MCF 10A (cell line): ENCODE data around the gene SNX30. TPM values are rescaled to one million over a fixed set of nuclear protein-coding genes. Genes with fewer than 3 reads are reported as not detected.
"Not testable (repeated sequence)": the region's sequence is repeated elsewhere in the genome, so short reads cannot be mapped to it uniquely, and the experiment has no call there.

Experiments
- BruUV-seq: library from RNA; stranded (reverse); fragments of 400-500 nt; replicated peaks from 2 replicates; lab custom pipeline; 2021; lab: Mats Ljungman, UMichigan
- CTCF ChIA-PET: fragments of 300-600 bp; sonication (Branson Sonifier 250); formaldehyde crosslinking; extraction: SDS; loops from one replicate; lab custom pipeline; 2021; ENCODE audit warnings: antibody characterized with exemption, inconsistent platforms; lab: Yijun Ruan, JAX
- POLR2A ChIA-PET: fragments of 300-600, 350-650 bp; sonication (Branson Sonifier 250); formaldehyde crosslinking; extraction: SDS; loops from one replicate; lab custom pipeline; 2020; ENCODE audit warnings: antibody characterized with exemption, inconsistent platforms; lab: Yijun Ruan, JAX
- DNase-seq: peaks from one replicate; pipeline ENCODE4 v3.0.0-alpha.2; 2018; ENCODE audit not compliant: unreplicated experiment
- H3K27ac Mint-ChIP-seq: one replicate; pipeline ENCODE4 v1.8.0; 2022; ENCODE audit warnings: mild to moderate bottlenecking, low read depth, mixed read lengths; ENCODE audit not compliant: unreplicated experiment
- H3K27me3 Mint-ChIP-seq: one replicate; pipeline ENCODE4 v1.8.0; 2022; ENCODE audit warnings: mixed read lengths; ENCODE audit not compliant: insufficient read depth, unreplicated experiment
- H3K36me3 Mint-ChIP-seq: one replicate; pipeline ENCODE4 v1.8.0; 2022; ENCODE audit warnings: mild to moderate bottlenecking, moderate library complexity, mixed read lengths; ENCODE audit not compliant: insufficient read depth, unreplicated experiment
- H3K4me1 Mint-ChIP-seq: one replicate; pipeline ENCODE4 v1.8.0; 2022; ENCODE audit warnings: mixed read lengths; ENCODE audit not compliant: insufficient read depth, unreplicated experiment
- H3K4me3 Mint-ChIP-seq: one replicate; pipeline ENCODE4 v1.8.0; 2022; ENCODE audit warnings: mild to moderate bottlenecking, moderate library complexity, mixed read lengths; ENCODE audit not compliant: unreplicated experiment
- H3K9me3 Mint-ChIP-seq: one replicate; pipeline ENCODE4 v1.8.0; 2022; ENCODE audit warnings: mixed read lengths; ENCODE audit not compliant: unreplicated experiment
- CTCF ChIP-seq: fragments of 200-600 bp; IDR thresholded peaks from one replicate; pipeline ENCODE4 v1.8.0; 2022; ENCODE audit warnings: antibody characterized with exemption, mild to moderate bottlenecking; ENCODE audit not compliant: unreplicated experiment
- intact Hi-C: fragments of 100-400 bp; cut with micrococcal nuclease; formaldehyde crosslinking; loops from 2 replicates; pipeline ENCODE4 v1.14.1; 2022
- total RNA-seq: library from RNA; stranded (reverse); gene quantifications from 2 replicates; pipeline ENCODE4 v1.2.3, GENCODE V29; 2022

The SNX30 gene
- total RNA-seq, 1 experiment from 2014 or later: 9.6 TPM

GRCh38 chr9:112719241-112719691, 31.3 kb upstream of the SNX30 start:
- ChIA-PET POLR2A (interaction anchor here (0.6 to 3.8 kb wide), 7 partner anchors 28 to 340 kb away, joined by 3 to 46 read pairs (median 3); partner anchors contain the start of genes HSDL2 and SNX30), CTCF (interaction anchor here (0.6 to 3.8 kb wide), 5 partner anchors 12 to 340 kb away, joined by 3 to 17 read pairs (median 4); partner anchors contain the start of genes HSDL2 and SNX30)
- TF ChIP-seq CTCF: no peak
- Mint-ChIP-seq H3K4me1 (peaks cover 2% of the 10 kb centered on the region), H3K36me3 (peaks cover 1% of the 10 kb centered on the region), H3K4me3 (peak overlapping the region; percentile 100), H3K9me3 (no peaks in the 10 kb centered on the region), H3K27ac (no peak overlapping the region), H3K27me3 (no peaks in the 10 kb centered on the region)
- intact Hi-C loops: loop anchor here (5.0 kb wide), 1 partner anchor 183 kb away; no protein-coding TSS in a partner anchor
- no peak for DNase-seq
- BruUV-seq: no TSS peak

- Mint-ChIP-seq H3K9me3 (no peaks in the 10 kb centered on the region), H3K27ac (no peak overlapping the region), H3K4me3 (no peak overlapping the region), H3K27me3 (no peaks in the 10 kb centered on the region), H3K36me3 (no peaks in the 10 kb centered on the region), H3K4me1 (no peaks in the 10 kb centered on the region)
- no peak for TF ChIP-seq CTCF
- no peak for DNase-seq
- ChIA-PET POLR2A (interaction anchor here (3.1 to 3.8 kb wide), 2 partner anchors 31 to 341 kb away, joined by 30 to 46 read pairs; partner anchors contain the start of genes HSDL2 and SNX30), CTCF (interaction anchor here (0.6 to 3.8 kb wide), 5 partner anchors 31 to 340 kb away, joined by 3 to 17 read pairs (median 5); partner anchors contain the start of genes HSDL2 and SNX30)
- no TSS peak for BruUV-seq
- intact Hi-C loops: loop anchor here (5.0 kb wide), 1 partner anchor 183 kb away; no protein-coding TSS in a partner anchor
Observed at GRCh38 chr9:112719696-112720095, 30.9 kb upstream of the SNX30 start.

GRCh38 chr9:112720113-112720780, 30.3 kb upstream of the SNX30 start:
- DNase-seq: no peak
- no peak overlapping the region for H3K4me3 Mint-ChIP-seq
- POLR2A ChIA-PET: interaction anchor here (3.8 kb wide), 1 partner anchor 30 kb away, joined by 46 read pairs; the partner anchor contains the start of gene SNX30
- H3K4me1 Mint-ChIP-seq: no peaks in the 10 kb centered on the region
- H3K9me3 Mint-ChIP-seq: no peaks in the 10 kb centered on the region
- CTCF ChIA-PET: interaction anchor here (0.6 to 3.8 kb wide), 4 partner anchors 99 to 1470 kb away, joined by 3 to 17 read pairs (median 4); no protein-coding TSS in a partner anchor
- H3K36me3 Mint-ChIP-seq: no peaks in the 10 kb centered on the region
- TF ChIP-seq CTCF: no peak
- intact Hi-C loops: no loop called here
- BruUV-seq: no TSS peak
- H3K27me3 Mint-ChIP-seq: no peaks in the 10 kb centered on the region
- no peak overlapping the region for H3K27ac Mint-ChIP-seq

DNA sequence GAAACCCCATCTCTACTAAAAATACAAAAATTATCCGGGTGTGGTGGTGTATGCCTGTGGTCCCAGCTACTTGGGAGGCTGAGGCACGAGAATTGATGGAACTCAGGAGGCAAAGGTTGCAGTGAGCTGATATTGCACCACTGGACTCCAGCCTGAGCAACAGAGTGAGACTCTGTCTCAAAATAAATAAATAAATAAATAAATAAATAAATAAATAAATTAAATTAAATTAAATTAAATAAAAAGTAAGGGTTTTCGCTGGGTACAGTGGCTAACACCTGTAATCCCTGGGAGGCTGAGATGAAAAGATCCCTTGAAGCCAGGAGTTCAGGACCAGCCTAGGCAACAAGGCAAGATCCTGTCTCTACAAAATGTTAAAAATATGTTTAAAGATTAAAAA, 27.8 kb upstream of the SNX30 start:
- BruUV-seq, intact Hi-C loops, H3K9me3 Mint-ChIP-seq, H3K4me1 Mint-ChIP-seq, DNase-seq, H3K27me3 Mint-ChIP-seq, H3K4me3 Mint-ChIP-seq, H3K36me3 Mint-ChIP-seq, H3K27ac Mint-ChIP-seq: not testable (repeated sequence)
- POLR2A ChIA-PET: interaction anchor here (0.6 kb wide), 2 partner anchors 9 to 288 kb away, joined by 3 read pairs; no protein-coding TSS in a partner anchor
- CTCF ChIA-PET: interaction anchor here (1.6 kb wide), 1 partner anchor 190 kb away, joined by 7 read pairs; no protein-coding TSS in a partner anchor
